Measurements from ENCODE around the gene WDFY4.

Gene WDFY4

GRCh38 chr10:48983648-48984351 is 299.1 kb downstream of the WDFY4 start:
- no peak overlapping the region for H3K4me3 ChIP-seq (ENCODE audit: low read depth, low read length)
- TF ChIP-seq CTCF (IDR thresholded peaks at IDR 0.05; ENCODE audit: low read depth, low read length, missing control alignments), result no peak
- in situ Hi-C loops (cut with HindIII; ENCODE audit: low sequenced_read_pairs), result loop anchor here (5.0 kb wide), 1 partner anchor 529 kb away; no protein-coding TSS in a partner anchor
- DNase-seq (ENCODE audit: low read depth), result no peak

- no peak for TF ChIP-seq CTCF (IDR thresholded peaks at IDR 0.05; ENCODE audit: low read depth, low read length, missing control alignments)
- in situ Hi-C loops (cut with HindIII; ENCODE audit: low sequenced_read_pairs), result no loop called here
Measured at GRCh38 chr10:48985621-48986158, 301.0 kb downstream of the WDFY4 start.

GRCh38 chr10:48990226-48990625 is 305.6 kb downstream of the WDFY4 start:
- in situ Hi-C loops (cut with HindIII; ENCODE audit: low sequenced_read_pairs), result no loop called here
- no peak for DNase-seq (ENCODE audit: low read depth)
- no peak overlapping the region for H3K4me3 ChIP-seq (ENCODE audit: low read depth, low read length)
- TF ChIP-seq CTCF (IDR thresholded peaks at IDR 0.05; ENCODE audit: low read depth, low read length, missing control alignments), result no peak

More at GRCh38 chr10:48985621-48986158, 301.0 kb downstream of the WDFY4 start:
- H3K4me3 ChIP-seq (ENCODE audit: low read depth, low read length), result no peak overlapping the region
- no peak for DNase-seq (ENCODE audit: low read depth)

- TF ChIP-seq CTCF (IDR thresholded peaks at IDR 0.05; ENCODE audit: low read depth, low read length, missing control alignments), result no peak
- DNase-seq (ENCODE audit: low read depth), result no peak
- H3K4me3 ChIP-seq (ENCODE audit: low read depth, low read length), result no peak overlapping the region
- in situ Hi-C loops (cut with HindIII; ENCODE audit: low sequenced_read_pairs), result no loop called here
Measured at GRCh38 chr10:48993627-48994026, 309.0 kb downstream of the WDFY4 start.

GRCh38 chr10:48996329-48996728 is 311.7 kb downstream of the WDFY4 start:
- TF ChIP-seq CTCF (IDR thresholded peaks at IDR 0.05; ENCODE audit: low read depth, low read length, missing control alignments), result no peak
- H3K4me3 ChIP-seq (ENCODE audit: low read depth, low read length), result no peak overlapping the region
- DNase-seq (ENCODE audit: low read depth), result no peak
- in situ Hi-C loops (cut with HindIII; ENCODE audit: low sequenced_read_pairs), result no loop called here

- in situ Hi-C loops (cut with HindIII; ENCODE audit: low sequenced_read_pairs), result no loop called here
- DNase-seq (ENCODE audit: low read depth), result no peak
- TF ChIP-seq CTCF (IDR thresholded peaks at IDR 0.05; ENCODE audit: low read depth, low read length, missing control alignments), result no peak
- no peak overlapping the region for H3K4me3 ChIP-seq (ENCODE audit: low read depth, low read length)
Measured at GRCh38 chr10:48999346-48999745, 314.7 kb downstream of the WDFY4 start.
